Thyroid gland (tissue), 4 donors: Measurements from ENCODE around the gene FRYL.

ENCODE experiments used
- POLR2A ChIP-seq, 2 donors: fragments of 450-650 bp; IDR thresholded peaks; one replicate each; pipeline ENCODE4 v1.6.1; 2017; ENCODE audit warnings: antibody characterized with exemption in 2 of 2, mild to moderate bottlenecking in 2 of 2, moderate library complexity in 1 of 2
- TF ChIP-seq, protein P1 (sequence below), 6 experiments: fragments of 200-600 bp in 3 of 6; fragments of 450-650 bp in 3 of 6; sonication (generic) in 3 of 6; IDR thresholded peaks; one replicate each; pipeline ENCODE4 v1.5.1; 2016 to 2019; ENCODE audit warnings: antibody characterized with exemption in 6 of 6, mild to moderate bottlenecking in 2 of 6, inconsistent platforms in 1 of 6, moderate library complexity in 1 of 6

DNA sequence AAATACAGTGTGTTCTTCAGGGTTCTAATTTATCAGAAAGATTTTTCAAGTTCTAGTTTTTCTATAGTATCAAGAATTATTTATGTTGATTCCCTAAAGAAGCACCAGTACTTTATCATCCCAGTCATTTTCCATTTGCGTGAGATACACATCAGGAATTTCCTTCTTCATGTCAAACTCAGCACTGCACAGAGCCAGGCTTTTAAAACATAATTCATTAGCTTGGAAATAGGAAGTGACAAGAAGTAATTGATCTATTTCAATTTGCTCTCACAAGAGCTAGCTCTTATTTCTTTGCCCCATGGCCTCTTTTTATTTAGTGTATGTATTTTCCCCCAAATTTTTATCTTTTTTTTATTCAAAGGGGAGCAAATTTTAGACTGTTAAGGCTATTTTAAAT lies 309.9 kb downstream of the FRYL start:
- no peak for TF ChIP-seq POLR2A (IDR thresholded peaks at IDR 0.05)
- TF ChIP-seq, protein P1, sequence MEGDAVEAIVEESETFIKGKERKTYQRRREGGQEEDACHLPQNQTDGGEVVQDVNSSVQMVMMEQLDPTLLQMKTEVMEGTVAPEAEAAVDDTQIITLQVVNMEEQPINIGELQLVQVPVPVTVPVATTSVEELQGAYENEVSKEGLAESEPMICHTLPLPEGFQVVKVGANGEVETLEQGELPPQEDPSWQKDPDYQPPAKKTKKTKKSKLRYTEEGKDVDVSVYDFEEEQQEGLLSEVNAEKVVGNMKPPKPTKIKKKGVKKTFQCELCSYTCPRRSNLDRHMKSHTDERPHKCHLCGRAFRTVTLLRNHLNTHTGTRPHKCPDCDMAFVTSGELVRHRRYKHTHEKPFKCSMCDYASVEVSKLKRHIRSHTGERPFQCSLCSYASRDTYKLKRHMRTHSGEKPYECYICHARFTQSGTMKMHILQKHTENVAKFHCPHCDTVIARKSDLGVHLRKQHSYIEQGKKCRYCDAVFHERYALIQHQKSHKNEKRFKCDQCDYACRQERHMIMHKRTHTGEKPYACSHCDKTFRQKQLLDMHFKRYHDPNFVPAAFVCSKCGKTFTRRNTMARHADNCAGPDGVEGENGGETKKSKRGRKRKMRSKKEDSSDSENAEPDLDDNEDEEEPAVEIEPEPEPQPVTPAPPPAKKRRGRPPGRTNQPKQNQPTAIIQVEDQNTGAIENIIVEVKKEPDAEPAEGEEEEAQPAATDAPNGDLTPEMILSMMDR (IDR thresholded peaks at IDR 0.05), result no peak
